T-cell (primary cell): ENCODE data around the gene PCMTD2. TPM values are rescaled to one million over a fixed set of nuclear protein-coding genes. Genes with fewer than 3 reads are reported as not detected.

Source experiments
- ATAC-seq, 4 experiments: fragments of 200-7000 bp in 3 of 4; fragments of 150-1000 bp in 1 of 4; cut with Tn5 transposase; replicated peaks in 1 of 4; 1 replicate in 3 of 4; 2 replicates in 1 of 4; pipeline ENCODE4 v1.10.0; 2021; ENCODE audit warnings: moderate library complexity in 3 of 4, mild to moderate bottlenecking in 2 of 4, moderate number of reproducible peaks in 1 of 4
- CTCF ChIA-PET, 2 donors: fragments of 300-600 bp; sonication (Branson Sonifier 250); formaldehyde crosslinking; loops; one replicate each; lab custom pipeline; 2022; ENCODE audit warnings: antibody characterized with exemption in 2 of 2; lab: Charles Lee
- POLR2A ChIA-PET, 2 donors: fragments of 300-600 bp; sonication (Branson Sonifier 250); formaldehyde crosslinking; loops; one replicate each; lab custom pipeline; 2022; ENCODE audit warnings: antibody characterized with exemption in 2 of 2; lab: Charles Lee
- DNase-seq, 35 experiments: peaks; one replicate each; pipeline versions ENCODE4 v3.0.0 to v3.0.0-alpha.2; 2013 to 2023
- H3K27ac ChIP-seq: one replicate; pipeline ENCODE4 v1.5.1; 2013; ENCODE audit warnings: low read length
- H3K27me3 ChIP-seq, 2 experiments: replicated peaks in 1 of 2; 1 replicate in 1 of 2; 2 replicates in 1 of 2; pipeline versions ENCODE4 v1.6.1 to v1.7.0; 2013; ENCODE audit warnings: low read length in 1 of 2, mixed read lengths in 1 of 2; ENCODE audit not compliant: control insufficient read depth in 2 of 2, insufficient read depth in 2 of 2; ENCODE audit errors: extremely low read depth in 1 of 2
- H3K36me3 ChIP-seq, 2 donors: 1 replicate in 1 of 2; 2 replicates in 1 of 2; pipeline versions ENCODE4 v1.6.1 to v1.7.0; 2013; ENCODE audit warnings: low read length in 1 of 2; ENCODE audit not compliant: control insufficient read depth in 2 of 2, insufficient read depth in 1 of 2; ENCODE audit errors: extremely low read depth in 1 of 2
- H3K4me1 ChIP-seq, 2 experiments: 1 replicate in 1 of 2; 2 replicates in 1 of 2; pipeline versions ENCODE4 v1.6.1 to v1.7.0; 2013; ENCODE audit warnings: low read length in 2 of 2, mixed read lengths in 1 of 2; ENCODE audit not compliant: insufficient read depth in 2 of 2, control insufficient read depth in 1 of 2; ENCODE audit errors: extremely low read depth in 1 of 2
- H3K4me3 ChIP-seq, 2 donors: 1 replicate in 1 of 2; 2 replicates in 1 of 2; pipeline versions ENCODE4 v1.5.1 to v1.7.0; 2013; ENCODE audit warnings: mild to moderate bottlenecking in 2 of 2, low read length in 1 of 2, moderate library complexity in 1 of 2; ENCODE audit not compliant: control insufficient read depth in 1 of 2; ENCODE audit errors: extremely low read depth in 1 of 2
- H3K9me3 ChIP-seq: 2 replicates; pipeline ENCODE4 v1.7.0; 2013
- H3K27ac Mint-ChIP-seq, 2 donors: one replicate each; pipeline ENCODE4 v1.8.0; 2020 to 2021; ENCODE audit warnings: mild to moderate bottlenecking in 2 of 2, mixed read lengths in 2 of 2
- H3K27me3 Mint-ChIP-seq, 2 donors: one replicate each; pipeline ENCODE4 v1.8.0; 2021 to 2022; ENCODE audit warnings: mixed read lengths in 2 of 2
- H3K36me3 Mint-ChIP-seq: one replicate; pipeline ENCODE4 v1.8.0; 2021; ENCODE audit warnings: mixed read lengths
- H3K4me1 Mint-ChIP-seq, 3 donors: one replicate each; pipeline ENCODE4 v1.8.0; 2020 to 2022; ENCODE audit warnings: mixed read lengths in 3 of 3, mild to moderate bottlenecking in 1 of 3
- H3K4me3 Mint-ChIP-seq, 3 donors: one replicate each; pipeline ENCODE4 v1.8.0; 2020 to 2022; ENCODE audit warnings: mild to moderate bottlenecking in 3 of 3, mixed read lengths in 3 of 3, moderate library complexity in 3 of 3
- H3K9me3 Mint-ChIP-seq, 3 donors: one replicate each; pipeline ENCODE4 v1.8.0; 2020 to 2022; ENCODE audit warnings: mixed read lengths in 3 of 3
- WGBS: methylation state at CpG from one replicate; pipeline ENCODE4 v1.1.5; 2013; ENCODE audit warnings: missing lambda C conversion rate; ENCODE audit not compliant: insufficient coverage; 5-methylcytosine and 5-hydroxymethylcytosine counted together
- total RNA-seq, 35 experiments: library from RNA in 6 of 35; stranded (reverse) in 6 of 35; fragments of 120-200 nt in 1 of 35; gene quantifications; one replicate each; pipeline versions ENCODE4 v1.2.1 to v1.2.4 and lab custom pipeline; 2013 to 2026

Gene PCMTD2
- total RNA-seq, result 100 to 1,000 TPM in 4 of 5 donors, 10 to 100 TPM in 1; 92.0 to 175 (median 160) TPM
- total RNA-seq (2013), result 117 TPM
- total RNA-seq (lab: John Stamatoyannopoulos, UW), result 17.4 to 251 (median 93.4) reads per million in 29 experiments

DNA sequence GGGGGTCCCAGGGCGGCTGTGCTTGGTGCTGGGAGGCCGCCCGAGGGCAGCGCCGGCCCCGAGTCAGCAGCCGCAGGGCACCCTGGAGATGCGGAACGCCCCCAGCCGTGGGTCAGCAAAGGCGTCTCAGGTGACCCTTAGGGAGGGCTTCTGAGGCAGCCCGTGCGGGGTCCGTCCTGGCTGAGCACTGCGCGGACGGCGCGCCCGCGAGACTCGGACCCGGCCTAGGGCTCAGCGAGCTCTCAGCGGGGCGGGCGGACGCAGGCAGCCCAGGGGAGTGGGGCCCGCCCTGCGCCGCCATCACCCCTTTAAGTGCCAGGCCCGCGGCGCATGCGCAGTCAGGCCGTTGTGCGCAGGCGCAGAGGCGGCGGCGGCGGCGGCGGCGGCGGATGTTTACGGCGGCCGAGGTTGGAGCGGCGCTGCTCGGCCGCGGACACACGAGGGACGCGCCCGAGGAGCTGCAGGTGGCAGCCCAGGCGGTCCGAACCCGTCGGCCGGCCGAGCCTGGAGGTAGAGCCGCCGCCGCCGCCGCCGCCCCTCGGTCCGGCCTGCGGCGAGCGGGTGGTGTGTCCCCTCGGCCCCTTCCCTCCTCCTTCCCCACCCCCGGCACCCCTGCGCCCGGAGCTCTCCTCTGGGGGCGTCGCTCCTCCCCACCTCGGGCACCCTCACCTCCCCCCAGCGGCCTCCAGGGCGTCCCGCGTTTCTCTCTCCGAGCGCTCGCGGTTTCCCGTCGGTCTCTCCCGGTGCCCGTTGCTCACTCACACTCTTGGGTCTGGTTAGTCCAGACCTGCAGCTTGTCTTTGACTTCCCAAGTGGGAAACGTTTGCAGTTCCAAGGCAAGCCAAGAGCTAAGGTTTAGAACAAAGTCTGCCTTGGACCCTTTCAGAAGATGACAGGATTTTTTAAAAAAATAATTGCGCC lies at the start of gene PCMTD2:
Gene PCMTD2 (plus strand): TSS at position 388 of the 921 bp plus-strand sequence. CDS start 4,218 bp downstream, outside the sequence.
- POLR2A ChIA-PET, result interaction anchor here in 1 of 2 donors (0.7 to 0.8 kb wide), 2 partner anchors 11 to 27 kb away, joined by 3 to 15 read pairs; no protein-coding TSS in a partner anchor

DNA sequence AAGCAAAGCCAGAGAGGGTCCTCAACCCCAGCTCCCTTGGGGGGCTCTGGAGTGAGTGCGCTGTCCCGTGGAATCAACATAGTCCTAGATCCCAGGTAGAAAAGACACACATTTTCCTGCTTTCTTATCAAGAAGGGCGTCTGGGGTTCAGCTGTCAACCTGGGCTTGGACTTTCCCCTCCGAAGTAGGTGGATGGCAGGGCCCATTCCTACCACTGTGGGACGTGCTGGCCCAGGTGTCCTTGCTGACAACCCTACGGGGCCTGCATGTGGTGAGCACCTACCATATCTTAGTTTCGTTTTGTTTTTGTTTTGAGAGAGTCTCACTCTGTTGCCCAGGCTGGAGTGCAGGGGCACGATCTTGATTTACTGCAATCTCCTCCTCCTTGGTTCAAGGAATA lies 48.9 kb upstream of the PCMTD2 start:
- ChIA-PET POLR2A (no interaction called here), CTCF (no interaction called here)
- no peaks in the 10 kb centered on the region for H3K9me3 ChIP-seq
- no peak overlapping the region for H3K27ac ChIP-seq
- 75% methylated on average over 6 of the region's 8 CpGs for WGBS
- no peak for DNase-seq
- Mint-ChIP-seq H3K4me3 (no peak overlapping the region), H3K27me3 (peaks cover 3 to 5% of the 10 kb centered on the region in 2 donors), H3K27ac (no peak overlapping the region), H3K9me3 (no peaks in the 10 kb centered on the region), H3K36me3 (no peaks in the 10 kb centered on the region), H3K4me1 (no peaks in the 10 kb centered on the region)
- no peak overlapping the region for H3K4me3 ChIP-seq
- H3K4me1 ChIP-seq, result no peaks in the 10 kb centered on the region
- H3K27me3 ChIP-seq, result peaks cover 0 to 73% of the 10 kb centered on the region in 2 experiments
- H3K36me3 ChIP-seq, result no peaks in the 10 kb centered on the region
- no peak for ATAC-seq

More for the DNA sequence above, at the start of gene PCMTD2:
- Mint-ChIP-seq H3K4me1 (peaks cover 52 to 57% (median 54%) of the 10 kb centered on the region in 3 donors), H3K9me3 (no peaks in the 10 kb centered on the region), H3K27me3 (peaks cover 0 to 1% of the 10 kb centered on the region in 2 donors), H3K36me3 (peaks cover 15% of the 10 kb centered on the region), H3K27ac (peak within 1 kb of the TSS; percentile 92 to 96), H3K4me3 (peak within 1 kb of the TSS; percentile 90 to 96 (median 95))
- CTCF ChIA-PET, result interaction anchor here in 1 of 2 donors (0.5 kb wide), 1 partner anchor 1953 kb away, joined by 3 read pairs; no protein-coding TSS in a partner anchor
- Histone ChIP-seq H3K4me1 (peaks cover 36 to 49% of the 10 kb centered on the region in 2 experiments), H3K9me3 (no peaks in the 10 kb centered on the region), H3K27me3 (peaks cover 0 to 11% of the 10 kb centered on the region in 2 experiments), H3K27ac (peak within 1 kb of the TSS; percentile 56), H3K4me3 (peak within 1 kb of the TSS; percentile 68 to 86), H3K36me3 (peaks cover 0 to 6% of the 10 kb centered on the region in 2 donors)
- peak; percentile 86 to 91 (median 88) for ATAC-seq
- DNase-seq, result peak; percentile 59 to 93 (median 80)
- WGBS, result under 1% methylated on average over 94 of the region's 96 CpGs

DNA sequence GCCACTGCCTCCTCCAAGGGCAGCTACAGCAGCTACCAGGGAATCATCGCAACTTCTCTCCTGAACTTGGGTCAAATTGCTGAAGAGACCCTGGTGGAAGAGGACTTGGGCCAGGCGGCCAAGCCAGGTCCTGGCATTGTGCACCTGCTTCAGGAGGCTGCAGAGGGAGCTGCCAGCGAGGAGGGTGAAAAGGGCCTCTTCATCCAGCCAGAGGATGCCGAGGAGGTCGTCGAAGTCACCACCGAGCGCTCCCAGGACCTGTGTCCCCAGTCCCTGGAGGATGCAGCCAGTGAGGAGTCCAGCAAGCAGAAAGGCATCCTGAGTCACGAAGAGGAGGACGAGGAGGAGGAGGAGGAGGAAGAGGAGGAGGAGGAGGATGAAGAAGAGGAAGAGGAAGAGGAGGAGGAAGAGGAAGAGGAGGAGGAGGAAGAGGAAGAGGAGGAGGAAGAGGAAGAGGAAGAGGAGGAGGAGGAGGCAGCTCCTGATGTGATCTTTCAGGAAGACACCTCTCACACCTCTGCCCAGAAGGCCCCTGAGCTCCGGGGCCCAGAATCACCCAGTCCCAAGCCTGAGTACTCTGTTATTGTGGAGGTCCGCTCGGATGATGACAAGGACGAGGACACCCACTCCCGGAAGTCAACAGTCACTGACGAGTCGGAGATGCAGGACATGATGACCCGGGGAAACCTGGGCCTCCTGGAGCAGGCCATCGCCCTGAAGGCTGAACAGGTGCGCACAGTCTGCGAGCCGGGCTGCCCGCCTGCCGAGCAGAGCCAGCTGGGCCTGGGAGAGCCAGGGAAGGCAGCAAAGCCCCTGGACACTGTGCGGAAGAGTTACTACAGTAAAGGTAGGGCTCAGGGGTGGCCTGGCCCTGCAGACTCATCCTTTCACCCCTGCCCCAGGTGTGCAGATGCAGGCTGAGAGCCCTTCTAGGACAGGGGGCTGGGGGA lies 47.6 kb upstream of the PCMTD2 start:
- Histone ChIP-seq H3K27me3 (peaks cover 0 to 61% of the 10 kb centered on the region in 2 experiments), H3K27ac (no peak overlapping the region), H3K4me3 (no peak overlapping the region), H3K9me3 (no peaks in the 10 kb centered on the region), H3K4me1 (no peaks in the 10 kb centered on the region), H3K36me3 (no peaks in the 10 kb centered on the region)
- H3K27me3 Mint-ChIP-seq, result peaks cover 3 to 5% of the 10 kb centered on the region in 2 donors
- ChIA-PET CTCF (no interaction called here), POLR2A (no interaction called here)
- H3K36me3 Mint-ChIP-seq, result no peaks in the 10 kb centered on the region
- DNase-seq (no peak), ATAC-seq (no peak)
- no peak overlapping the region for H3K27ac Mint-ChIP-seq
- H3K9me3 Mint-ChIP-seq, result no peaks in the 10 kb centered on the region
- H3K4me3 Mint-ChIP-seq, result no peak overlapping the region
- 89% methylated on average over 21 of the region's 25 CpGs for WGBS
- H3K4me1 Mint-ChIP-seq, result no peaks in the 10 kb centered on the region

DNA sequence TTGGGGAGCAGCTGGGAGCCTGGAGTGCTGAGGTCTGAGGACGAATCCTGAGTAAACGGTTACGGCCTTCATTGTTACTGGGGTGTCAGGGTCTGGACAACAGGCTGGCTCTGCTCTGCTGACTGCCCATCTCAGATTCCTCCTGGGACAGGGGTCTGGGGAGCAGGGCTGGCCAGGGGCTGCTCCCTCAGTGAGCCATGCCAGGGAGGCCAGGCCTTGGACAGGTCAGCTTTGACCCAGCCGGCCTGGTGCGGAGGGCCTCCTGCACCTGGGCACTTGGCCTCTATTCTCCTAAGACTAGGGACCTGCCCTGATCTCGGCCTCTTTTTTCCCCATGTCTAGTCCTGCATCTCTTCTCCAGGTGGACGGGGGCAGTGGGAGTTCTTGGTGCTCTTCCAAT lies 46.4 kb upstream of the PCMTD2 start:
- Histone ChIP-seq H3K9me3 (no peaks in the 10 kb centered on the region), H3K36me3 (no peaks in the 10 kb centered on the region), H3K4me1 (peaks cover 0 to under 1% of the 10 kb centered on the region in 2 experiments), H3K27me3 (peaks cover 0 to 60% of the 10 kb centered on the region in 2 experiments), H3K27ac (no peak overlapping the region), H3K4me3 (no peak overlapping the region)
- Mint-ChIP-seq H3K4me3 (no peak overlapping the region), H3K27me3 (peaks cover 3 to 5% of the 10 kb centered on the region in 2 donors), H3K4me1 (no peaks in the 10 kb centered on the region), H3K27ac (no peak overlapping the region), H3K36me3 (no peaks in the 10 kb centered on the region), H3K9me3 (no peaks in the 10 kb centered on the region)
- no peak for DNase-seq
- CTCF ChIA-PET, result no interaction called here
- ATAC-seq, result no peak
- WGBS, result 85% methylated on average over 5 of the region's 7 CpGs
- POLR2A ChIA-PET, result no interaction called here

DNA sequence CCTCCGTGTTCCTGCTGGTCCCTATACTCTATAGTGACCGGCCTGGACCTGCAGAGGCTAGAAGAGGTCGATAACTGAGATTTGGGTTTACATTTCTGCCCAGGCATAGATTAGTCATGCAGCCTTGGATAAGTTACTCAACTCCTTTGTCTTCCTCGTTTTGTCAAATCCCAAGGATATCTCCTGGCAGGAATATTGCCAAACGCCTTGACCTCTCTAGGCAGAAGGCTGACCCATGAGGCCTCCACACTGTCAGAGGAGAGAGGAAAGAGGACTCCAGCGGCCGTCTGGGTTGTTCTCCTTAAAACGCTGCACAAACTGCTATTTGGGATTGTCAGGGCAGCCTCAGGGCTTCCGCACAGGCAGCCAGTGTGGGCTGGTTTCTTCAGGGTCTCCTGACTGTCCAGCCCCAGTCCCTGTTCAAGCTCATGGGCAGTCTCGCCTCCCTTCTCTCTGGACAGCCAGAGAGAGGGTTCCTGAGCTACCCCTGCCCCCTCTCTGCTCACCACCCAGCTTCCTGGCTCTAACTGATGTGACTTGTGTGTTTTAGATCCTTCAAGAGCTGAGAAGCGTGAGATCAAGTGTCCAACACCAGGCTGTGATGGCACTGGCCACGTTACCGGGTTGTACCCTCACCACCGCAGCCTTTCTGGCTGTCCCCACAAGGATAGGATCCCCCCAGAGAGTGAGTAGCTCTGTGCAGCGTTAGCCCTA lies 44.7 kb upstream of the PCMTD2 start:
- Mint-ChIP-seq H3K9me3 (no peaks in the 10 kb centered on the region), H3K27ac (no peak overlapping the region), H3K4me1 (peaks cover 10 to 12% (median 12%) of the 10 kb centered on the region in 3 donors), H3K36me3 (no peaks in the 10 kb centered on the region), H3K4me3 (no peak overlapping the region), H3K27me3 (peaks cover under 1 to 2% of the 10 kb centered on the region in 2 donors)
- no peaks in the 10 kb centered on the region for H3K36me3 ChIP-seq
- peaks cover 0 to 51% of the 10 kb centered on the region in 2 experiments for H3K27me3 ChIP-seq
- H3K27ac ChIP-seq, result no peak overlapping the region
- POLR2A ChIA-PET, result no interaction called here
- DNase-seq (no peak), ATAC-seq (no peak)
- CTCF ChIA-PET, result no interaction called here
- H3K4me1 ChIP-seq, result peaks cover 4 to 13% of the 10 kb centered on the region in 2 experiments
- H3K4me3 ChIP-seq, result no peak overlapping the region
- 67% methylated on average over 9 of the region's 15 CpGs for WGBS
- no peaks in the 10 kb centered on the region for H3K9me3 ChIP-seq
